K562 (cell line): ENCODE measurements around the gene OPCML. TPM values are rescaled to one million over a fixed set of nuclear protein-coding genes. Genes with fewer than 3 reads are reported as not detected.

Experiments
- ATAC-seq: fragments of 200-7000 bp; cut with Tn5 transposase; 3 replicates; pipeline ENCODE4 v1.9.1; 2020; ENCODE audit warnings: moderate library complexity
- BruUV-seq: library from RNA; stranded (reverse); fragments of 400-500 nt; replicated peaks from 2 replicates; lab custom pipeline; 2021; lab: Mats Ljungman, UMichigan
- CTCF ChIA-PET: fragments of 300-600 bp; formaldehyde crosslinking; extraction: SDS; loops from one replicate; lab custom pipeline; 2021; ENCODE audit warnings: low intra/inter-chr PET ratio; lab: Yijun Ruan, JAX
- POLR2A ChIA-PET: fragments of 300-600, 350-650 bp; sonication (Branson Sonifier 250); formaldehyde crosslinking; extraction: SDS; loops from one replicate; lab custom pipeline; 2021; ENCODE audit warnings: antibody characterized with exemption, inconsistent platforms; lab: Yijun Ruan, JAX
- DNase-seq, 4 experiments: peaks; one replicate each; pipeline versions ENCODE4 v3.0.0 to v3.0.0-alpha.2; 2011 to 2018; ENCODE audit warnings: low spot score in 3 of 4, mixed read lengths in 3 of 4; ENCODE audit errors: extremely low read depth in 1 of 4
- FAIRE-seq: peaks from 2 replicates; lab custom pipeline; 2011; peaks lifted over from hg19 to GRCh38; lab: Jason Lieb, UNC
- H2AFZ ChIP-seq: 2 replicates; pipeline ENCODE4 v1.6.0; 2011; ENCODE audit warnings: low read depth, low read length, control low read depth, inconsistent platforms
- H3K27ac ChIP-seq: fragments of 200-600 bp; 3 replicates; pipeline ENCODE4 v1.8.0; 2011; ENCODE audit warnings: low read depth, mild to moderate bottlenecking, control low read depth, inconsistent platforms, low read length, moderate library complexity, mixed read lengths; ENCODE audit errors: extremely low read depth
- H3K27me3 ChIP-seq, 2 experiments: fragments of 300-600 bp in 1 of 2; 2 replicates in 1 of 2; 3 replicates in 1 of 2; pipeline versions ENCODE4 v1.6.0 to v1.8.0; 2011; ENCODE audit warnings: inconsistent platforms in 2 of 2, low read length in 2 of 2, mild to moderate bottlenecking in 1 of 2, mixed read lengths in 1 of 2, moderate library complexity in 1 of 2; ENCODE audit not compliant: control insufficient read depth in 2 of 2, insufficient read depth in 2 of 2
- H3K36me3 ChIP-seq: fragments of 300-600 bp; 3 replicates; pipeline ENCODE4 v1.8.0; 2011; ENCODE audit warnings: mild to moderate bottlenecking, low read length, inconsistent platforms; ENCODE audit not compliant: control insufficient read depth, insufficient read depth
- H3K4me1 ChIP-seq, 2 experiments: fragments of 200-600 bp in 1 of 2; replicated peaks in 1 of 2; 2 replicates in 1 of 2; 3 replicates in 1 of 2; pipeline versions ENCODE4 v1.5.1 to v1.8.0; 2011; ENCODE audit warnings: inconsistent platforms in 2 of 2, low read length in 2 of 2, mild to moderate bottlenecking in 1 of 2, mixed read lengths in 1 of 2, moderate library complexity in 1 of 2; ENCODE audit not compliant: control insufficient read depth in 2 of 2, insufficient read depth in 2 of 2
- H3K4me2 ChIP-seq: 2 replicates; pipeline ENCODE4 v1.6.1; 2011; ENCODE audit warnings: low read length, control low read depth, inconsistent platforms, mixed read lengths; ENCODE audit not compliant: insufficient read depth
- H3K4me3 ChIP-seq: fragments of 200-600 bp; sonication (generic), shearing (Covaris generic); 2 replicates; pipeline ENCODE4 v1.5.1; 2016; ENCODE audit warnings: control low read depth, inconsistent platforms
- H3K79me2 ChIP-seq: fragments of 200-600 bp; 3 replicates; pipeline ENCODE4 v1.8.0; 2011; ENCODE audit warnings: low read length, inconsistent platforms; ENCODE audit not compliant: control insufficient read depth, insufficient read depth
- H3K9ac ChIP-seq, 2 experiments: 2 replicates each; pipeline versions ENCODE4 v1.6.0 to v1.6.1; 2011; ENCODE audit warnings: low read depth in 2 of 2, low read length in 2 of 2, control low read depth in 1 of 2, inconsistent platforms in 1 of 2, mild to moderate bottlenecking in 1 of 2, mixed read lengths in 1 of 2; ENCODE audit not compliant: insufficient read depth in 1 of 2
- H3K9me1 ChIP-seq: one replicate; pipeline ENCODE4 v1.6.0; 2011; ENCODE audit warnings: inconsistent platforms, mild to moderate bottlenecking, low read length, moderate library complexity; ENCODE audit not compliant: control insufficient read depth, insufficient read depth
- H3K9me3 ChIP-seq: replicated peaks from 2 replicates; pipeline ENCODE4 v1.5.1; 2011; ENCODE audit warnings: low read depth, low read length, inconsistent platforms; ENCODE audit not compliant: control insufficient read depth, insufficient read depth
- H4K20me1 ChIP-seq: replicated peaks from 2 replicates; pipeline ENCODE4 v1.6.1; 2011; ENCODE audit warnings: low read length, inconsistent platforms, mixed read lengths; ENCODE audit not compliant: control insufficient read depth, insufficient read depth
- CBX2 ChIP-seq: fragments of 200-600 bp; sonication (generic); IDR thresholded peaks from one replicate; pipeline ENCODE4 v1.6.1; 2012; ENCODE audit warnings: mild to moderate bottlenecking, low read length, inconsistent platforms; ENCODE audit not compliant: insufficient read depth, poor library complexity, severe bottlenecking
- GTF2B ChIP-seq: IDR thresholded peaks from 2 replicates; pipeline ENCODE4 v1.6.1; 2011; ENCODE audit not compliant: insufficient read length; ENCODE audit errors: extremely low read depth
- HDAC3 ChIP-seq: fragments of 450-650 bp; IDR thresholded peaks from 2 replicates; pipeline ENCODE4 v1.6.1; 2018; ENCODE audit warnings: borderline replicate concordance, mild to moderate bottlenecking, moderate library complexity; ENCODE audit not compliant: partially characterized antibody
- ILK ChIP-seq: fragments of 450-650 bp; IDR thresholded peaks from 2 replicates; pipeline ENCODE4 v1.6.1; 2016; ENCODE audit warnings: missing genetic modification characterization, low read depth, mild to moderate bottlenecking, missing compliant biosample characterization, moderate library complexity, borderline replicate concordance
- POLR2G ChIP-seq: fragments of 200-400 bp; formaldehyde crosslinking; IDR thresholded peaks from 2 replicates; pipeline ENCODE4 v1.6.1; 2017; ENCODE audit warnings: low read depth, mild to moderate bottlenecking, antibody characterized with exemption, low read length, moderate library complexity
- SUPT5H ChIP-seq: fragments of 450-650 bp; IDR thresholded peaks from 2 replicates; pipeline ENCODE4 v1.6.1; 2016
- ZNF57 ChIP-seq: fragments of 450-650 bp; formaldehyde crosslinking; IDR thresholded peaks from 2 replicates; pipeline ENCODE4 v1.4.0; 2020; ENCODE audit warnings: mild to moderate bottlenecking, moderate library complexity
- whole genome bisulfite sequencing: fragments of 100-300 bp; shearing (Covaris generic); methylation state at CpG from one replicate; pipeline ENCODE4 v1.1.6; 2016; ENCODE audit warnings: low coverage, mixed read lengths; ENCODE audit not compliant: insufficient coverage; ENCODE audit errors: missing lambda C conversion rate; 5-methylcytosine and 5-hydroxymethylcytosine counted together
- in situ Hi-C: fragments of 300-500 bp; cut with MboI; formaldehyde crosslinking; loops from 4 replicates; pipeline ENCODE4 v1.15.0; 2018; ENCODE audit warnings: inconsistent platforms, mixed read lengths
- intact Hi-C: fragments of 100-400 bp; cut with micrococcal nuclease; formaldehyde crosslinking; loops from 2 replicates; pipeline ENCODE4 v1.14.2; 2022
- polyA plus RNA-seq, 8 experiments: library from polyadenylated mRNA; depleted of rRNA in 4 of 8; stranded (reverse) in 5 of 8; unstranded in 3 of 8; fragments of >200 nt; fragmentation: Nextera tagmentation in 2 of 8; fragmentation: Illumina TruSeq in 1 of 8; extraction: Ambion mirVana in 2 of 8; extraction: Trizol in 1 of 8; gene quantifications; 2 replicates each; pipeline versions ENCODE4 v1.2.1 to v1.2.3, GENCODE V29; 2011 to 2014; ENCODE audit warnings: inconsistent platforms in 1 of 8, missing spikeins in 1 of 8
- total RNA-seq, 7 experiments: library from RNA; depleted of rRNA in 6 of 7; stranded (reverse); fragments of >200 nt in 6 of 7; fragmentation: Illumina TruSeq in 2 of 7; extraction: Trizol in 2 of 7; gene quantifications; 2 replicates each; pipeline versions ENCODE4 v1.2.1 to v1.2.3, GENCODE V29; 2011 to 2021; ENCODE audit warnings: low replicate concordance in 1 of 7

Gene OPCML
- total and polyA plus RNA-seq, 9 of the 15 experiments (the other 6 are each of a cell fraction or from before 2014, with no cell fraction given): not detected

DNA sequence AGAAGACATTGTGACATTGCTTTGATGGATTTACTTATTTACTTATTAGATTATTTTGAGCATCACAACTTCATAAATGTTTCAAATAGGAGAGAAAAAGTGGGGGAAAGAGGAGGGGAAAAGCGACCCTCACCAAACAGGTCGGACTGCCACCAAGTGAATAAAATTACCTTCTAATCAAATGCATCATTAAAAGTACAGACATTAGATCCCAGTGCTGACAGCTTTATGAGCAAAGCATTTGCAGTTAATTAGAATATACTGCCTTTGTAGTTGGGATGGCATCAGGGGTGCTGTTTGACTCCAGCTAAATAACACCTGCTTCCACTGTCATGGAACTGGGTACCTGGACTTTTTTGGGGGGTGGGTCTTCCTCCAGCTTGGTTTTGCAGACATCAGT is 299.6 kb downstream of the OPCML start (continued):
- TF ChIP-seq GTF2B (no peak), ZNF57 (CRISPR knock-in tag) (no peak), CBX2 (no peak), ILK (tag) (no peak)

GRCh38 chr11:133230431-133230830 is 301.9 kb downstream of the OPCML start:
- Histone ChIP-seq H2AFZ (no peak overlapping the region), H3K27ac (no peak overlapping the region), H3K4me3 (no peak overlapping the region), H3K9ac (no peak overlapping the region), H3K9me3 (no peaks in the 10 kb centered on the region), H3K9me1 (no peaks in the 10 kb centered on the region), H4K20me1 (no peaks in the 10 kb centered on the region), H3K4me2 (no peak overlapping the region), H3K79me2 (no peaks in the 10 kb centered on the region), H3K36me3 (no peaks in the 10 kb centered on the region), H3K27me3 (no peaks in the 10 kb centered on the region), H3K4me1 (no peaks in the 10 kb centered on the region)
- intact Hi-C loops: no loop called here
- 2% methylated on average over 5 of the region's 5 CpGs for WGBS
- DNase-seq (no peak), FAIRE-seq (no peak), ATAC-seq (no peak)
- no TSS peak for BruUV-seq
- ChIA-PET POLR2A (no interaction called here), CTCF (no interaction called here)
- in situ Hi-C loops: no loop called here
- TF ChIP-seq HDAC3 (no peak), POLR2G (no peak), SUPT5H (no peak)
